H1 (cell line): ENCODE results near the gene ADPRHL1. TPM values are rescaled to one million over a fixed set of nuclear protein-coding genes. Genes with fewer than 3 reads are reported as not detected.
"Not testable (repeated sequence)": the region's sequence is repeated elsewhere in the genome, so short reads cannot be mapped to it uniquely, and the experiment has no call there.

Experiments
- CTCF ChIA-PET: fragments of 300-600 bp; sonication (Branson Sonifier 250); formaldehyde crosslinking; loops from one replicate; lab custom pipeline; 2021; ENCODE audit not compliant: partially characterized antibody; lab: Charles Lee
- POLR2A ChIA-PET: fragments of 300-600 bp; sonication (Branson Sonifier 250); formaldehyde crosslinking; loops from one replicate; lab custom pipeline; 2021; ENCODE audit warnings: inconsistent platforms; ENCODE audit not compliant: partially characterized antibody; lab: Charles Lee
- DNase-seq, 2 experiments: peaks; one replicate each; pipeline versions ENCODE4 v3.0.0 to v3.0.0-alpha.2; 2010 to 2022; ENCODE audit warnings: low spot score in 2 of 2, low read depth in 1 of 2, mixed read lengths in 1 of 2
- FAIRE-seq: peaks from 2 replicates; lab custom pipeline; 2011; peaks lifted over from hg19 to GRCh38; lab: Jason Lieb, UNC
- H2AFZ ChIP-seq: 2 replicates; pipeline ENCODE4 v1.8.1; 2012; ENCODE audit warnings: low read length, inconsistent platforms
- H2AK5ac ChIP-seq: 2 replicates; pipeline ENCODE4 v1.6.1; 2013; ENCODE audit warnings: low read depth, low read length
- H2BK120ac ChIP-seq: replicated peaks from 2 replicates; pipeline ENCODE3; 2013; ENCODE audit warnings: low read depth, low read length, inconsistent platforms
- H2BK12ac ChIP-seq: 2 replicates; pipeline ENCODE4 v1.6.1; 2013; ENCODE audit warnings: low read depth, low read length
- H2BK15ac ChIP-seq: 2 replicates; pipeline ENCODE4 v1.6.1; 2013; ENCODE audit warnings: low read length
- H2BK20ac ChIP-seq: 2 replicates; pipeline ENCODE4 v1.6.1; 2013; ENCODE audit warnings: low read length
- H2BK5ac ChIP-seq: 2 replicates; pipeline ENCODE4 v1.6.1; 2013; ENCODE audit warnings: low read depth, low read length
- H3K14ac ChIP-seq: 2 replicates; pipeline ENCODE4 v1.6.1; 2013; ENCODE audit warnings: inconsistent platforms; ENCODE audit not compliant: insufficient read length
- H3K18ac ChIP-seq: 2 replicates; pipeline ENCODE4 v1.6.1; 2013; ENCODE audit warnings: low read length; ENCODE audit errors: extremely low read depth
- H3K23ac ChIP-seq: 2 replicates; pipeline ENCODE4 v1.6.1; 2013; ENCODE audit warnings: inconsistent platforms; ENCODE audit not compliant: insufficient read length
- H3K23me2 ChIP-seq: 2 replicates; pipeline ENCODE4 v1.6.1; 2013; ENCODE audit warnings: low read depth, low read length
- H3K27ac ChIP-seq: 2 replicates; pipeline ENCODE4 v1.6.1; 2011; ENCODE audit warnings: low read depth, low read length, inconsistent platforms
- H3K27me3 ChIP-seq, 4 experiments: replicated peaks in 1 of 4; 1 replicate in 1 of 4; 2 replicates in 3 of 4; pipeline versions ENCODE4 v1.6.1 to v1.8.1; 2011 to 2013; ENCODE audit warnings: low read length in 3 of 4, mild to moderate bottlenecking in 3 of 4, inconsistent platforms in 2 of 4, mixed read lengths in 2 of 4, moderate library complexity in 1 of 4; ENCODE audit not compliant: control insufficient read depth in 3 of 4, insufficient read depth in 3 of 4; ENCODE audit errors: extremely low read depth in 1 of 4
- H3K36me3 ChIP-seq, 4 experiments: 2 replicates each; pipeline versions ENCODE4 v1.6.1 to v1.8.1; 2011 to 2013; ENCODE audit warnings: mild to moderate bottlenecking in 4 of 4, low read length in 3 of 4, moderate library complexity in 2 of 4, control low read depth in 1 of 4, inconsistent platforms in 1 of 4; ENCODE audit not compliant: insufficient read depth in 4 of 4, control insufficient read depth in 2 of 4
- H3K4ac ChIP-seq: replicated peaks from 2 replicates; pipeline ENCODE3; 2013; ENCODE audit warnings: low read length, low read depth, mixed read lengths, inconsistent platforms; ENCODE audit not compliant: insufficient read length
- H3K4me1 ChIP-seq, 4 experiments: replicated peaks in 1 of 4; 1 replicate in 1 of 4; 2 replicates in 3 of 4; pipeline versions ENCODE4 v1.6.1 to v1.8.1; 2011 to 2013; ENCODE audit warnings: low read length in 3 of 4, inconsistent platforms in 2 of 4, mixed read lengths in 1 of 4; ENCODE audit not compliant: insufficient read depth in 4 of 4, control insufficient read depth in 3 of 4
- H3K4me2 ChIP-seq, 2 experiments: 2 replicates each; pipeline versions ENCODE4 v1.6.1 to v1.8.1; 2011 to 2013; ENCODE audit warnings: low read depth in 2 of 2, low read length in 2 of 2, control low read depth in 1 of 2, inconsistent platforms in 1 of 2, mild to moderate bottlenecking in 1 of 2; ENCODE audit not compliant: insufficient read depth in 1 of 2
- H3K4me3 ChIP-seq, 4 experiments: fragments of 200-600, 300-600 bp in 1 of 4; sonication (generic), shearing (Covaris generic), sonication (Bioruptor Twin) in 1 of 4; 2 replicates each; pipeline versions ENCODE4 v1.5.1 to v1.8.1; 2011 to 2016; ENCODE audit warnings: low read length in 4 of 4, low read depth in 3 of 4, control low read depth in 2 of 4, inconsistent platforms in 2 of 4, mild to moderate bottlenecking in 2 of 4, mixed read lengths in 1 of 4, moderate library complexity in 1 of 4; ENCODE audit not compliant: insufficient read depth in 2 of 4; ENCODE audit errors: extremely low read depth in 1 of 4
- H3K56ac ChIP-seq: replicated peaks from 2 replicates; pipeline ENCODE3; 2013; ENCODE audit warnings: low read depth, mild to moderate bottlenecking, mixed read lengths, low read length, inconsistent platforms; ENCODE audit not compliant: insufficient read length
- H3K79me1 ChIP-seq: 2 replicates; pipeline ENCODE4 v1.6.1; 2013; ENCODE audit warnings: low read depth, low read length, control low read depth
- H3K79me2 ChIP-seq, 2 experiments: 2 replicates each; pipeline versions ENCODE4 v1.6.1 to v1.8.1; 2012 to 2013; ENCODE audit warnings: low read length in 2 of 2, mild to moderate bottlenecking in 2 of 2, inconsistent platforms in 1 of 2; ENCODE audit not compliant: insufficient read depth in 2 of 2, control insufficient read depth in 1 of 2
- H3K9ac ChIP-seq, 4 experiments: replicated peaks in 1 of 4; 1 replicate in 1 of 4; 2 replicates in 3 of 4; pipeline versions ENCODE4 v1.6.1 to v1.8.1; 2011 to 2013; ENCODE audit warnings: low read depth in 3 of 4, low read length in 3 of 4, control low read depth in 2 of 4, mild to moderate bottlenecking in 2 of 4, moderate library complexity in 2 of 4, inconsistent platforms in 1 of 4; ENCODE audit errors: extremely low read depth in 1 of 4
- H3K9me3 ChIP-seq, 2 experiments: 2 replicates each; pipeline versions ENCODE4 v1.6.1 to v1.8.1; 2012 to 2013; ENCODE audit warnings: mild to moderate bottlenecking in 2 of 2, moderate library complexity in 2 of 2, control low read depth in 1 of 2, inconsistent platforms in 1 of 2, low read depth in 1 of 2, low read length in 1 of 2, mixed read lengths in 1 of 2; ENCODE audit not compliant: insufficient read depth in 2 of 2
- H4K20me1 ChIP-seq, 2 experiments: replicated peaks in 1 of 2; 2 replicates each; pipeline versions ENCODE3 to v1.8.1; 2011 to 2013; ENCODE audit warnings: inconsistent platforms in 2 of 2, low read length in 2 of 2, mild to moderate bottlenecking in 1 of 2; ENCODE audit not compliant: insufficient read depth in 2 of 2, control insufficient read depth in 1 of 2
- H4K5ac ChIP-seq: 2 replicates; pipeline ENCODE4 v1.6.1; 2013; ENCODE audit warnings: low read length, low read depth, mixed read lengths, inconsistent platforms; ENCODE audit not compliant: insufficient read length
- H4K8ac ChIP-seq: 2 replicates; pipeline ENCODE4 v1.8.0; 2013; ENCODE audit warnings: mild to moderate bottlenecking, moderate library complexity, low read length, inconsistent platforms; ENCODE audit not compliant: insufficient read depth; ENCODE audit errors: extremely low read depth
- H4K91ac ChIP-seq: replicated peaks from 2 replicates; pipeline ENCODE3; 2013; ENCODE audit warnings: low read length, mixed read lengths, inconsistent platforms; ENCODE audit not compliant: insufficient read length
- CTCF ChIP-seq, 3 experiments: IDR thresholded peaks; 1 replicate in 2 of 3; 2 replicates in 1 of 3; pipeline versions ENCODE4 v1.5.1 to v1.6.1; 2011; ENCODE audit warnings: low read length in 3 of 3, mild to moderate bottlenecking in 3 of 3, inconsistent platforms in 2 of 3, low read depth in 1 of 3, moderate library complexity in 1 of 3; ENCODE audit not compliant: insufficient read depth in 1 of 3; ENCODE audit errors: control extremely low read depth in 1 of 3
- RAD21 ChIP-seq, 2 experiments: IDR thresholded peaks in 1 of 2; conservative IDR thresholded peaks in 1 of 2; 2 replicates each; pipeline ENCODE4 v1.6.1; 2011; ENCODE audit warnings: low read depth in 2 of 2, low read length in 2 of 2, improper control_type of control experiment in 1 of 2, inconsistent platforms in 1 of 2, mild to moderate bottlenecking in 1 of 2, moderate library complexity in 1 of 2
- RFX5 ChIP-seq: IDR thresholded peaks from 2 replicates; pipeline ENCODE4 v1.6.1; 2011; ENCODE audit warnings: low read depth, low read length, improper control_type of control experiment, borderline replicate concordance
- WGBS, 2 experiments: shearing (Covaris generic) in 1 of 2; methylation state at CpG; one replicate each; pipeline versions ENCODE4 v1.1.6 to v1.1.7; 2013 to 2015; ENCODE audit warnings: low lambda C conversion rate in 2 of 2, mixed read lengths in 2 of 2, inconsistent platforms in 1 of 2, low coverage in 1 of 2, missing lambda C conversion rate in 1 of 2; ENCODE audit not compliant: insufficient replicate concordance in 2 of 2, insufficient coverage in 1 of 2, insufficient read length in 1 of 2; ENCODE audit errors: extremely low coverage in 1 of 2, missing lambda C conversion rate in 1 of 2; 5-methylcytosine and 5-hydroxymethylcytosine counted together
- polyA plus RNA-seq, 7 experiments: library from polyadenylated mRNA; depleted of rRNA in 3 of 7; stranded (reverse) in 5 of 7; unstranded in 2 of 7; fragments of >200 nt in 5 of 7; fragments of 200-250 nt in 2 of 7; gene quantifications; 1 replicate in 5 of 7; 2 replicates in 1 of 7; 4 replicates in 1 of 7; pipeline versions ENCODE4 v1.2.1 to v1.2.3, GENCODE V29; 2011 to 2013; ENCODE audit warnings: missing spikeins in 2 of 7, mixed read lengths in 2 of 7
- total RNA-seq: library from RNA; stranded (reverse); fragmentation: NEBNext Ultra II Directional; extraction: Animal tissue kit (Norgen Biotek cat#: 25700); gene quantifications from 2 replicates; pipeline ENCODE4 v1.2.1, GENCODE V29; 2021

Gene ADPRHL1
- total and polyA plus RNA-seq, 2 of the 8 experiments (the other 6 are each of a cell fraction or from before 2014, with no cell fraction given) = 0.74 to 1.7 TPM

- TF ChIP-seq CTCF (IDR thresholded peaks at IDR 0.05; ENCODE audit: control extremely low read depth in 1 of 3, insufficient read depth in 1 of 3, low read depth in 1 of 3, low read length in 3 of 3) (peak in 2 of 3 experiments; percentile 44 to 46; a peak in 3 of 4 replicates), RAD21 (IDR thresholded peaks at IDR 0.05 in 1 of 2, conservative IDR thresholded peaks at IDR 0.05 in 1 of 2; ENCODE audit: low read depth in 2 of 2, low read length in 2 of 2) (peak; percentile 49 to 61), RFX5 (0 out of 2 replicates have a peak, but pooled peaks have one; percentile 30)
- H2BK5ac ChIP-seq, H3K9me3 ChIP-seq, H3K79me1 ChIP-seq, FAIRE-seq, H4K8ac ChIP-seq, H3K56ac ChIP-seq, DNase-seq, H3K18ac ChIP-seq, H3K4me3 ChIP-seq, H3K79me2 ChIP-seq, H2BK20ac ChIP-seq, H4K5ac ChIP-seq, H2AFZ ChIP-seq, H3K23me2 ChIP-seq, H3K4me1 ChIP-seq, H3K27ac ChIP-seq, H2AK5ac ChIP-seq, H3K4ac ChIP-seq, H3K36me3 ChIP-seq, H3K23ac ChIP-seq, H3K4me2 ChIP-seq, H2BK15ac ChIP-seq, H4K91ac ChIP-seq, H2BK12ac ChIP-seq, H3K14ac ChIP-seq, H3K27me3 ChIP-seq, H3K9ac ChIP-seq, H2BK120ac ChIP-seq: not testable (repeated sequence)
- ChIA-PET CTCF (interaction anchor here (0.6 to 4.0 kb wide), 58 partner anchors 9 to 522 kb away, joined by 3 to 20 read pairs (median 4); no protein-coding TSS in a partner anchor), POLR2A (interaction anchor here (1.6 to 1.8 kb wide), 2 partner anchors 38 to 44 kb away, joined by 5 to 8 read pairs; no protein-coding TSS in a partner anchor)
- WGBS, 2 experiments = 85% methylated on average over 18 of the region's 19 CpGs; no CpG with 5 or more reads in 1 of the 2 experiments
- H4K20me1 ChIP-seq = peaks cover 2 to 12% of the 10 kb centered on the region in 2 experiments
Observed at GRCh38 chr13:113450861-113451620, 2.2 kb downstream of the ADPRHL1 start.
